Small intestine (tissue), 7 donors: Measurements from ENCODE around the gene ABCB6. TPM values are rescaled to one million over a fixed set of nuclear protein-coding genes. Genes with fewer than 3 reads are reported as not detected.
"Not testable (repeated sequence)": the region's sequence is repeated elsewhere in the genome, so short reads cannot be mapped to it uniquely, and the experiment has no call there.

Experiments used
- DNase-seq, 2 donors: peaks; one replicate each; pipeline versions ENCODE4 v3.0.0 to v3.0.0-alpha.2; 2013
- FAIRE-seq: peaks from 2 replicates; lab custom pipeline; 2012; peaks lifted over from hg19 to GRCh38; lab: Jason Lieb, UNC
- H3K27ac ChIP-seq, 3 donors: one replicate each; pipeline ENCODE4 v1.5.1; 2013; ENCODE audit warnings: low read length in 2 of 3, mild to moderate bottlenecking in 2 of 3, control low read depth in 1 of 3, inconsistent platforms in 1 of 3, low read depth in 1 of 3, moderate library complexity in 1 of 3
- H3K27me3 ChIP-seq, 3 donors: one replicate each; pipeline ENCODE4 v1.6.1; 2013; ENCODE audit warnings: low read length in 3 of 3, inconsistent platforms in 1 of 3; ENCODE audit not compliant: control insufficient read depth in 3 of 3, insufficient read depth in 3 of 3
- H3K36me3 ChIP-seq, 3 donors: one replicate each; pipeline ENCODE4 v1.6.1; 2013; ENCODE audit warnings: low read length in 3 of 3, inconsistent platforms in 1 of 3, low read depth in 1 of 3, mild to moderate bottlenecking in 1 of 3, moderate library complexity in 1 of 3; ENCODE audit not compliant: control insufficient read depth in 3 of 3, insufficient read depth in 2 of 3
- H3K4me1 ChIP-seq, 3 donors: one replicate each; pipeline ENCODE4 v1.6.1; 2013; ENCODE audit warnings: low read length in 2 of 3, inconsistent platforms in 1 of 3, low read depth in 1 of 3, mild to moderate bottlenecking in 1 of 3, moderate library complexity in 1 of 3; ENCODE audit not compliant: control insufficient read depth in 3 of 3, insufficient read depth in 2 of 3
- H3K4me3 ChIP-seq, 3 donors: one replicate each; pipeline ENCODE4 v1.5.1; 2013; ENCODE audit warnings: low read length in 3 of 3, control low read depth in 1 of 3, inconsistent platforms in 1 of 3, low read depth in 1 of 3, mild to moderate bottlenecking in 1 of 3, moderate library complexity in 1 of 3
- H3K9me3 ChIP-seq, 2 donors: one replicate each; pipeline ENCODE4 v1.6.1; 2013; ENCODE audit warnings: low read depth in 1 of 2, low read length in 1 of 2; ENCODE audit not compliant: control insufficient read depth in 2 of 2, insufficient read depth in 1 of 2
- WGBS, 3 donors: extraction: QIAGEN DNeasy Blood & Tissue Kit; methylation state at CpG; one replicate each; pipeline ENCODE4 v1.1.7; 2013; 5-methylcytosine and 5-hydroxymethylcytosine counted together
- polyA plus RNA-seq, 4 donors: library from polyadenylated mRNA; stranded (reverse) in 3 of 4; unstranded in 1 of 4; fragments of 200-250 nt in 3 of 4; fragments of 120-200 nt in 1 of 4; gene quantifications; one replicate each; pipeline versions ENCODE4 v1.2.1 to v1.2.3, GENCODE V29; 2013
- donor health status: healthy with polysubstance abuse.
- donor health status: control.
- donor health status: control.
- donor health status: Bipolar disorder and iron deficiency.
- donor health status: healthy.

ABCB6 gene
- polyA plus RNA-seq, 4 donors: 37.7 to 49.2 (median 43.0) TPM

- H3K4me3 ChIP-seq: peak overlapping the region; percentile 63 to 75 (median 67)
- H3K27ac ChIP-seq: peak overlapping the region in 2 of 3 donors; percentile 94 to 100
- 15 to 17% (median 15%) methylated on average over 17 to 22 of the region's 22 CpGs for WGBS, 3 donors
- H3K4me1 ChIP-seq: peaks cover 0 to 18% (median 0%) of the 10 kb centered on the region in 3 donors
- no peak for FAIRE-seq
- H3K9me3 ChIP-seq: no peaks in the 10 kb centered on the region
- H3K36me3 ChIP-seq: peaks cover 5 to 44% (median 9%) of the 10 kb centered on the region in 3 donors
- no peaks in the 10 kb centered on the region for H3K27me3 ChIP-seq
- no peak for DNase-seq
Measured at GRCh38 chr2:219207134-219207883, 11.4 kb downstream of the ABCB6 start.

GRCh38 chr2:219206328-219207133, 12.2 kb downstream of the ABCB6 start, which contains the start of gene ZFAND2B:
Gene ZFAND2B (plus strand): TSS chr2:219206782. CDS start chr2:219206988, 206 bp downstream.
- H3K9me3 ChIP-seq: no peaks in the 10 kb centered on the region
- WGBS, 3 donors: 0 to 1% (median 1%) methylated on average over 42 to 76 of the region's 76 CpGs
- peak within 1 kb of the TSS; percentile 63 to 93 (median 67) for H3K4me3 ChIP-seq
- peak; percentile 96 to 98 for DNase-seq
- no peak for FAIRE-seq
- H3K27ac ChIP-seq: peak within 1 kb of the TSS; percentile 88 to 100 (median 99)
- H3K27me3 ChIP-seq: no peaks in the 10 kb centered on the region
- H3K36me3 ChIP-seq: peaks cover 5 to 40% (median 9%) of the 10 kb centered on the region in 3 donors
- peaks cover 0 to 18% (median 0%) of the 10 kb centered on the region in 3 donors for H3K4me1 ChIP-seq

DNA sequence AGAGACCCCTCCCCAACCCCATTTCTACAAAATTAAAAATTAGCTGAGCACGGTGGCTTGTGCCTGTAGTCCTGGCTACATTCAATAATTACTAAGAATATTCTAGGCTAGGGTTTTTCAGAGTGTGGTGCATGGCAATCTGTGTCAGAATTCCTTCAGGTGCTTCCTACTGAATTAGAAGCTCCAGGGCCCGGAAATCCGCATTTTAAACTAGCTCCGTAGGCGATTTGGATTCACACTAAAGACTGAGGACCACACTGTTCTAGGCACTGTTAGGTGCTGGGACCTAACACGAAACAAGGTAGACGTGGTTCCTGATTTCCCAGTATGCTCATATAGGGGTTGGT, 12.8 kb downstream of the ABCB6 start:
- Histone ChIP-seq H3K36me3 (peaks cover 5 to 36% (median 9%) of the 10 kb centered on the region in 3 donors), H3K9me3 (no peaks in the 10 kb centered on the region), H3K27ac (peak overlapping the region; percentile 88 to 100 (median 99)), H3K27me3 (no peaks in the 10 kb centered on the region), H3K4me1 (peaks cover 0 to 18% (median 0%) of the 10 kb centered on the region in 3 donors), H3K4me3 (peak overlapping the region in 2 of 3 donors; percentile 63 to 93)
- FAIRE-seq: no peak
- whole genome bisulfite sequencing, 3 donors: 9 to 14% (median 14%) methylated on average over 7 of the region's 7 CpGs
- no peak for DNase-seq

GRCh38 chr2:219205165-219205538, 13.6 kb downstream of the ABCB6 start:
- no peak overlapping the region for H3K4me3 ChIP-seq
- peaks cover 4 to 28% (median 9%) of the 10 kb centered on the region in 3 donors for H3K36me3 ChIP-seq
- 87 to 92% (median 88%) methylated on average over 5 of the region's 5 CpGs for WGBS, 3 donors
- no peaks in the 10 kb centered on the region for H3K27me3 ChIP-seq
- no peak for FAIRE-seq
- no peak overlapping the region for H3K27ac ChIP-seq
- H3K4me1 ChIP-seq: peaks cover 0 to 18% (median 0%) of the 10 kb centered on the region in 3 donors
- no peak for DNase-seq
- no peaks in the 10 kb centered on the region for H3K9me3 ChIP-seq

DNA sequence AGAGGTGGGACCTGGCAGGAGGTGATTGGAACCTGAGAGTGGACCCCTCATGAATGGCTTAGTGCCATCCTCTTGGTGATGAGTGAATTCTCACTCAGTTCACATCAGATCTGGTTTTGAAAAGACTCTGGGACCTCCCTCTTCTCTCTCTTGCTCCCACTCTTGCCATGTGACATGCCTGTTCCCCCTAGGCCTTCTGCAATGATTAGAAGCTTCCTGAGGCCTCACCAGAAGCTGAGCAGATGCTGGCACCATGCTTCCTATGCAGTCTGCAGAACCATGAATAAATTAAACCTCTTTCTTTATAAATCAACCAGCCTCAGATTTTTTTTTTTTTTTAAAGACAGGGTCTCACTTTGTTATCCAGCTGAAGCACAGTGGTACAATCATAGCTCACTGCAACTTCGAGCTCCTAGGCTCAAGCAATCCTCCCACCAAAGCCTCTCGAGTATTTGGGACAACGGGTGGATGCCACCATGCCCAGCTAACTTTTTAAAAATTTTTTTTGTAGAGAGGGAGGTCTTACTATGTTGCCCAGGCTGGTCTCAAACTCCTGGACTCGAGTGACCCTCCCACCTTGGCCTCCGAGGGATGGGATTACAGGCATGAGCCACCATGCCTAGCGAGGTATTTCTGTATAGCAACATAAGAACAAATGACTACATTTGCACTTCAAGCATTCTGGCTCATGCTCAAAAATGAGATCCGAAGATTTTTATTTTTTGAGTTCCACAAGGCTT, 14.2 kb downstream of the ABCB6 start:
- no peaks in the 10 kb centered on the region for H3K27me3 ChIP-seq
- FAIRE-seq: no peak
- 89 to 94% (median 93%) methylated on average over 7 of the region's 7 CpGs for WGBS, 3 donors

DNA sequence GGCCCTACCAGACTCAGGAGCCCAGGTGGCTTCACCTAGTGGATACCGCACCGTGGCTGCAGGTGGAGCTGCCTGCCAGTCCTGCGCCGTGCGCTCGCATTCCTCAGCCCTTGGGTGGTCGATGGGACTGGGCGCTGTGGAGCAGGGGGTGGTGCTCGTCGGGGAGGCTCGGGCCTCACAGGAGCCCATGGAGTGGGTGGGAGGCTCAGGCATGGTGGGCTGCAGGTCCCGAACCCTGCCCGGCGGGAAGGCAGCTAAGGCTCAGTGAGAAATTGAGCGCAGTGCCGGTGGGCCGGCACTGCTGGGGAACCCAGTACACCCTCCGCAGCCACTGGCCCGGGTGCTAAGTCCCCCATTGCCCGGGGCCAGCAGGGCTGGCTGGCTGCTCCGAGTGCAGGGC, 17.4 kb downstream of the ABCB6 start:
- not testable (repeated sequence) for H3K4me1 ChIP-seq, H3K27me3 ChIP-seq, H3K36me3 ChIP-seq, H3K9me3 ChIP-seq, H3K4me3 ChIP-seq, DNase-seq, H3K27ac ChIP-seq, FAIRE-seq
- WGBS, 3 donors: 89 to 93% (median 90%) methylated on average over 14 to 21 of the region's 21 CpGs

More for the DNA sequence above, 14.2 kb downstream of the ABCB6 start:
- no peaks in the 10 kb centered on the region for H3K9me3 ChIP-seq
- no peak overlapping the region for H3K4me3 ChIP-seq
- no peak overlapping the region for H3K27ac ChIP-seq
- no peak for DNase-seq
- H3K4me1 ChIP-seq: peaks cover 0 to 18% (median 0%) of the 10 kb centered on the region in 3 donors
- peaks cover 4 to 22% (median 7%) of the 10 kb centered on the region in 3 donors for H3K36me3 ChIP-seq

DNA sequence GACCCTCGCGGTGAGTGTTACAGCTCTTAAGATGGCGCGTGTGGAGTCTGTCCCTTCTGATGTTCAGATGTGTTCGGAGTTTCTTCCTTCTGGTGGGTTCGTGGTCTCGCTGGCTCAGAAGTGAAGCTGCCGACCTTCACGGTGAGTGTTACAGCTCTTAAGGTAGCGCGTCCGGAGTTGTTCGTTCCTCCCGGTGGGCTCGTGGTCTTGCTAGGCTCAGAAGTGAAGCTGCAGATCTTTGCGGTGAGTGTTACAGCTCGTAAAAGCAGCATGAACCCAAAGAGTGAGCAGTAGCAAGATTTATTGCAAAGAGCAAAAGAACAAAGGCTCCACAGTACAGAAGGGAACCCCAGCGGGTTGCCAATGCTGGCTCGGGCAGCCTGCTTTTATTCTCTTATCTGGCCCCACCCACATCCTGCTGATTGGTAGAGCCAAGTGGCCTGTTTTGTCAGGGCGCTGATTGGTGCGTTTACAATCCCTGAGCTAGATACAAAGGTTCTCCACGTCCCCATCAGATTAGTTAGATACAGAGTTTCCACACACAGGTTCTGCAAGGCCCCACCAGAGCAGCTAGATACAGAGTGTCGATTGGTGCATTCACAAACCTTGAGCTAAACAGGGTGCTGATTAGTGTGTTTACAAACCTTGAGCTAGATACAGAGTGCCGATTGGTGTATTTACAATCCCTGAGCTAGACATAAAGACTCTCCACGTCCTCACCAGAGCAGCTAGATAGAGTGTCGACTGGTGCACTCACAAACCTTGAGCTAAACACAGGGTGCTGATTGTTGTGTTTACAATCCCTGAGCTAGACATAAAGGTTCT, 18.0 kb downstream of the ABCB6 start:
- not testable (repeated sequence) for H3K4me1 ChIP-seq, H3K27me3 ChIP-seq, DNase-seq, FAIRE-seq, H3K36me3 ChIP-seq, H3K27ac ChIP-seq, H3K4me3 ChIP-seq, H3K9me3 ChIP-seq
- 68 to 77% (median 71%) methylated on average over 24 to 25 of the region's 26 CpGs for WGBS, 3 donors
